ENCODE results near the gene ETNK2.
"Not testable (repeated sequence)": the region's sequence is repeated elsewhere in the genome, so short reads cannot be mapped to it uniquely, and the experiment has no call there.

Gene ETNK2

DNA sequence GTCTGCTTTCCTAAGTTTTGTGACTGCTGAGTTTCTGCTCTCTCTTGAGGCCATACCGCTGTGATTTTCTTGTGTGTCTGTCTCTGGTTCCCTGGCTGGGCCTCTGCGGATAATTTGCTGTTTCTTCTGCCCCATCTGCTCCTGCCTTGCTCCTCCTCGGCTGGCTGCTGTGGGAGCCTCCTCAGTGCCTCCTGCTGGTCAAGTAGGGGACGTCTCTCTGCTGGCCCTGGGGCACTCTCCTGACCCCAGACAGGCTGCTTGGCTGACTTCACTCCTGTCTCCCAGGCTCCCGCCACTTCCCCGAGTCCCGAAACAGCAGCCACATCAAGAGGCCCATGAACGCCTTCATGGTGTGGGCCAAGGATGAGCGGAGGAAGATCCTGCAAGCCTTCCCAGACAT is 28.5 kb downstream of the ETNK2 start:
- no peak for DNase-seq

DNA sequence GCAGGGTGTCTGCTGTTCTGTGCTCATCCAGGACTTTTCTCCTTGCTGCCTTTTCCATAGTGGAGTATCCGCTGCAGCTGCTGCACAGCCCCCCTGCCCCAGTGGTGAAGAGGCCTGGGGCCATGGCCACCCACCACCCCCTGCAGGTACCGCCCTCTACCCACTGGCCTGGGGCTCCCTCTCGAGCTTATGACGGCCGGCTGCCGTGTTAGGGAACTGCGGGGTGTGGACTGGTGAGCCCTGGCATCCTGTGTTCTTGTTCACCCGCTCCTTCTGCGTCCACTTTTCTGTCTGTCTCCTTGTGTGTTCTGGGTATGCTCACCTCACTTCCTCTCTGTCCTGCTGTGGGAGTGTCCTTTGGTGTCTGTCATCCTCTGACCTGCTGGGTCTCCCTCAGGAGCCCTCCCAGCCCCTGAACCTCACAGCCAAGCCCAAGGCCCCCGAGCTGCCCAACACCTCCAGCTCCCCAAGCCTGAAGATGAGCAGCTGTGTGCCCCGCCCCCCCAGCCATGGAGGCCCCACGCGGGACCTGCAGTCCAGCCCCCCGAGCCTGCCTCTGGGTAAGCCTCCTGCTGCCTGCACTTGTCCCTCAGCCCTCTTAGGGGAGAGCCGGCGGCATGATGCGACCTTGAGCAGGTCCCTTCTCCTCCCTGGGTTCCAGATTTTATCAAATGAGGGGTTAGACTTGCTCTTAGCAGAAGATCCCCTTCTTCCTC is 29.8 kb downstream of the ETNK2 start:
- DNase-seq: no peak

DNA sequence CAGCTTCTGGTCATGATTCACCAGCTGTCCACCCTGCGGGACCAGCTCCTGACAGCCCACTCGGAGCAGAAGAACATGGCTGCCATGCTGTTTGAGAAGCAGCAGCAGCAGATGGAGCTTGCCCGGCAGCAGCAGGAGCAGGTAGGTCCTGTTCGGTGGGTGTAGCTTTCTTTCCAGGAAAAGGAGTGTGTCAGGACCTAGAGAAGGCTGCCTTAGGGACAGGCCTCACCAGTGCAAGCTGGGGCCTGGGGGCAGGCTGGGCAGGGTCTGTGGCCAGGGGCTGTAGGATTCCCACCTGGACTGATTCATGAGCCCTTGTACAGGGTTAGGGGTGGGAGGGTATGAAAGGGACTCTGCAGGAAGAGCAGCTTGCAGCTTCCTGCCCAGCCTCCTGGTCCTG is 35.3 kb downstream of the ETNK2 start:
- no peak for DNase-seq

DNA sequence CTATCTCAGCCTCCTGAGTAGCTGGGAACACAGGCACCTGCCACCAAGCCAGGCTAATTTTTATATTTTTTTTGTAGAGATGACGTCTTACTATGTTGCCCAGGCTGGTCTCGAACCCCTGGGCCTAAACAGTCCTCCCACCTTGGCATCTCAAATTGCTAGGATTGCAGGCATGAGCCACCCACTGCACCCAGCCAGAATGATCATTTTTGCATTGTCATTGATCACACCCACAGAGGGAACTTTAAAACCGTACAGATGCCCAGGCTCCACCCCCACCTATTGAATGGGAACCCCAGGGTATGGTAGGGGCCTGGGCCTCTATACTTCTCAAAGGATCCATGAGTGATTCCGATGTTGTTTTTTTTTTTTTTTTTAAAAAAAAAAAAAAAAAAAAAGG is 36.7 kb downstream of the ETNK2 start:
- no peak for DNase-seq

DNA sequence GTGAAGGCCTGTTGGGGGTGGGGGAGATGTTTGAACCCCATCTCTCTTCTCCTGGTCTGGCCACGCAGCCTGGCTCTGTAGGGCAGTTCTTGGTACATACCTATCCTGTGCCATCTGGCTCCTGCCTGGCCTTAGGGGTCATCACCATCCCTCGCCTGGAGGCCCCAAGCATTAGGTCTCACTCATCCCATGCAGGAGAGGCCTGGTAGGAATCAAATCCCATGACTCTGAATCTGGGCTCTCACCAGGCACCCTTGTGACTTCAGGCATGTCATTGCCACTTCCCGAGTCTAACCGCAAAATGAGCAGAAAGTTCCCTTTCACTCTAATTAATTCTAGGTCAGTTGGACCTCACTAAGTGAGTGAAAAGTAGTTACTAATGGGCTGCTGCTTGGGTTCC is 37.2 kb downstream of the ETNK2 start:
- DNase-seq: no peak

- DNase-seq: no peak
Measured at GRCh38 chr1:204113896-204114295, 37.9 kb downstream of the ETNK2 start.

GRCh38 chr1:204112876-204113730 is 38.7 kb downstream of the ETNK2 start:
- no peak for DNase-seq

GRCh38 chr1:204110894-204111633 is 40.8 kb downstream of the ETNK2 start:
- DNase-seq: no peak

DNA sequence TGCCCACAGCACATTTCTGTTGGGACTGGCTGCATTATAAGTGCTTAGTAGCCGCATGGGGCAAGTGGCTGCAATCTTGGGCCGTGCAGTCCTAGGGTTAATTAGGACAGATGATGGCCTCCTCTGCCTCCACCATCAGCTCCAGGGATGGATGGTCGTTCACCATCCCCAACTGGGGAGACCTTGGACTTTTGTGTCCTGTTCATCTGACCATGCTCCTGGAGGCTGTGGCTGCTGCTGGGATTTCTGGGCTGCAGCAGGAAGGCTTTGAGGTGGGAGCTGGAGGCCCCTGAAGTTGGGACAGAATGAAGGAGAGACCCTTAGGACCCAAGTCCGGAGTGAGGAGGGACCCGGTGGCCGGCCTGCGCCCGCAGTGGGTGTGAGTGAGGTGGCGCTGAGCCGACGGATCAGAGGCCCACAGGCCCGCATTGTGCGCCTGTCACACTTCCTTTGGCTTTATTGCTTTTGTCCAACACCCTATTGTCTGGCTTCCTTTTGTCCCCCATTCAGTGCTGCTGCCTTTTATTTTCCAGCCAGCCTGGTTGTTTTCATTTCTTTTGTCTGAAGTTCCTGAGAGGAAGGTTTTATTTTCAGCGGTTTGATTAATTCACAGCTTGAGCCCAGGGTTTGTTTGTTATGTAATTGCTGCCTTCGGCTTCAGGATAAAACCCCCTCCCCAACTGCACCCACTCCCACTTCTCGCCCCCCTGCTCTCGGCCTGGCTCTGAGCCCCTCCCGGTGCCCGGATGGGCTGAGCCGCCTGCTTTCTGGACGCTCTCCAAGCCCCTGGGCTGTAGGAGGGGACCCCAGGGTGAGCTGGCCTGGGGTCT is 43.3 kb downstream of the ETNK2 start:
- DNase-seq: no peak

GRCh38 chr1:204107892-204108291 is 44.0 kb downstream of the ETNK2 start:
- no peak for DNase-seq

GRCh38 chr1:204106825-204107224 is 45.0 kb downstream of the ETNK2 start:
- DNase-seq: no peak

DNA sequence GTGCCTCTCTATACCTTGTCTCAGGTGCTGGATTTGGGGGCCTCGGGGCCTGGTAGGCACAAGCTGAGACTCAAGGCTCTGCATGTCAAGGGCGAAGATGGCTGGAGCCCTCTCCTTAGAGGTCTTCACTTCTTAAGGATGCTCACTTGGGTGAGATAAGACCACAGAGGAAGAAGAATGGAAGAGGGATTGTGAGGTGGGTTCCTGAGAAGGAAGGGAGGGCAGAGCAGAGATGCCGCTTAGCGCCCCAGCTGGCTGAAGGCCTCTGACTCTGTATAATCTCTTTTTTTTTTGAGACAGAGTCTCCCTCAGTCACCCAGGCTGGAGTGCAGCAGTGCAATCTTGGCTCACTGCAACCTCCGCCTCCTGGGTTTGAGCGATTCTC is 46.7 kb downstream of the ETNK2 start:
- no peak for DNase-seq

DNA sequence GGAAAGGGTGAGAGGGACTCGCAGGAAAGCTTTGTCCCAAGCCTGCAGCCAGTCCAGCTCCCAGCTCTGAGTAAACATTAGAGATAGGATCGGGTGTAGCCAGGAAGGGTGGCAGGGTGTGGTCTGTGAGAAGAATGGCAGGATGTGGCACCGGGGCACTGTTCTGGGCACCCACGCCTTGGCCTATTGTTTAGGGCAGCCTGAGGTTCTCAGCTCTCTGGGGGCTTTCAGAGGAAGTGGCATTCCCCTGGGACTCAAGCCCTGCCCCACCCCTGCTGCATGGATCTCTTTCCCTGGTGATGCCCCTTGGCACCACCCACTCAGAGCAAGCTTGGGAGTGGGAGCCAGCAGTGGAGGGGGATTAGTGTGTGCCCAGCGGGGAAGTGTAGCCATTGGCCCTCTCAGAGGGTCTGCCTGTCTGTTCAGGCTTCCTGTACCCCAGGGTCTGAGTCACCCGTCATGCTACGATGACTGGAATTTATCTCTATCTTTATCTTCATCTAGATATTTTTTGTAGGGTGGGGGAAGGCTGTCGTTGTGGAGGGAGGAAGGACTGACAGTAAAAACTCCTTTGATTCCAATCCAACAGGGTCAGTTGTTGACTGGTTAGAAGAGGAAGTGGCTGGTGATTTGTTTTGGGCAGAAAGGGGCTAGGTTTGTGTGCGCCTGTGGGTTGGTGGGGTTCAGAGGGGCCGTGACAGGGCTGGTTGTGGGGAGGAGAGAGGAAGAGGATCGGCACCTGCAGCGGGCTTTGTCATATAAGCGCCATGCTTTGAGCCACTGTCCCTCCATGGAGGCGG is 47.3 kb downstream of the ETNK2 start:
- DNase-seq: no peak

DNA sequence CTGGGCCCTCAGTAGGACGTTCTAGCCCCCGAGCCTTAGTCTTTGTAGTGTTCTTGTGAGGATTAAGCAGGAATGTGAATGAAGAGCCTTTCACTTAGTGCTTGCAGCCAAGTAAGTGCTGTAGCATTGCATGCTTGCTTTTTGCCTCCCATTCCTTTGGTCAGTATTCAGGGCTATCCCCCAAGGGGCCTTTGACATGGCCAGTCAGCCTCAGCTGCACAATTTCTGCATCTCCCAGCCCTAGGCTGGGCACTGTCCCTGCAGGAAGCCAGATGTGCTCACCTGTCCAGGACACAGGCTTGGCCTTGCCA is 48.5 kb downstream of the ETNK2 start:
- no peak for DNase-seq

DNA sequence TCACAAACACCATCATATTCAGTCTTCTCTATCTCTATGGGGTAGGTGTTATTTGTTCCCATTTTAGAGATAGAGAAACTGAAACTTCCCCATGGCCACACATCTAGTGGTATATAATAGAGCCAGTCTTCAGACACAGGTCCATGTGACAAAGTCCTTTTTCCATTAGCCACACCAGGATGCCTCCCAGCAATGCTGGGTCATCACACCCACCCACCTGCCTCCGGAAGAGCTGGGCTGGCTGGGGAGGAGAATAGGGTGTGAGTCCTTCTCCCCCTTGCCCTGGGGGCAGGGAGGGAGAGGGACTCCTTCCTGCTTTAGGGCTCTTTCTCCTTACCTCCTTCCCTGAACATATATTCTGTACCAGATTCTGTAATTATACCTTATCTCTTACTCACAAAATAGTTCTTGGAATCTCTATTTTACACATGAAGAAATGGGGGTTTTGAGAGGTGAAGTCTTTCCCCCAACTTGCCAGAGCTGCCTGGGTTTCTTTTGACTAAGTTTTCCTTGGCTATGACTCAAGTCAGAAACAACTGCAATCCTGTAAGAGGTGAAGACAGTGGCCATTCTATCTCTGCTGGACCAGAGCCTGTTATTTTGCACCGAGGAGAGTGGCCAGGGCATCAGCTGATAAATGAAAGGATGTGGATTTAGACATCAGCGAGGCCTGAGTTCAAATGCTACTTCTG is 49.0 kb downstream of the ETNK2 start:
- DNase-seq: no peak

- no peak for DNase-seq
Measured at GRCh38 chr1:204102029-204102611, 49.7 kb downstream of the ETNK2 start.

GRCh38 chr1:204099754-204100153 is 52.1 kb downstream of the ETNK2 start:
- not testable (repeated sequence) for DNase-seq

GRCh38 chr1:204098683-204099082 is 53.2 kb downstream of the ETNK2 start:
- DNase-seq: no peak

DNA sequence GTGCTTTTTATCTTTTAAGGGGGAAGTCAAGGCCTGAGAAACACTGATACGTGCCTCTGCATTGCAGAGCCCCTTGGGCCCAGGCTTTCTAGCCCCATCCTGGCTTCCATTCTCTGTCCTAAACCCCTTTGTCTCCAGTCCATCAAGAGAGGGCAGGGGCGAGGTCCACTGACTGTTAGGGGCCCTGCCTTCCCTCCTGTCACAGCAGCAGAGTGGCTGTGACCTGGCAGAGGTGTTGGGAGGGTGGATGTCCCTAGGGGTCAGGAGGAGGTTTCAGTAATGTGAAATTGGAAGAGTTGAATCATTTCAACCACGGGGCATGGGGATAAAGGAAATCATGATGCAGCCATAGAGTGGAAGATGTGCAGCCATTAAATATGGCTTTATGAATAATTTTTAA is 54.9 kb downstream of the ETNK2 start:
- DNase-seq: no peak

DNA sequence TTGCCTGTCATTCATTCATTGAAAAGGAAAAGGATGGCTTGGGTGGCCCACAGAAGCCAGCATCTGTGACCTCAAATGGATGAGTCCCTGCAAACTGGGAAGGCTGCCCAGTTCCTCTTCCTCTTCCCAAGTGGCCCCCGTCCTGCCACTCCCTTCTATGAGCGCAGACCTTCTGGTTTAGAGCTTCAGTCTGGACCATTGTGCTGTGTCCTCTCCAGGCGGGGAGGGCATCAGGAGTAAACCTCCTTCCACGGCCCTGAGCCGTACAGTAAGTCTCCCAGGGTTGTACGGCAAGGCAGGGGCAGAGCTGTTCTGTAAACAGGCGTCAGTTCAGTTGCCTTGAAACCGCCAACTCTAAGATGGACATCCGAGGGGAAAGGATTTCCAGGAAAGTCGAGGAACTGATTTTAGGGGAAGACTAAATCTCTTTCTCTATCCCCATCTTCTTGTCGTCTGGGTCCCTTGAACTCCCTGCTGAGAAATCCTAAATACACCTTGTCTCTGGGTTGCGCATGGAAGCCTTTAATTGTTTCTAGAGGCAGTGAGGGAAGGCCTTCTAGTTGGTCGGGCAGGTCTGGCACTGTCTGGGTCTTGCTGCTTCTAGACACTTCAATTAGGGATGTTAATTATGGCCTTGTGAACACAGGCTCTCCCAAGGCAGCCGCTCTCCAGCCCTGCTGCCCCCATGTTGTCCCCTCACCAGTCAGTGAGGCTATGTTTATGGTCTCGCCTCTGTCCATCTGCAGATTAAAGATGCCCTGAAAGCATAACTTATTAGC is 56.8 kb downstream of the ETNK2 start:
- no peak for DNase-seq

Measured in CD4-positive, alpha-beta T cell treated with Interleukin-15 for 1 hour (primary cell).